Vagina (tissue), 2 donors: ENCODE results near the gene KATNAL1. TPM values are rescaled to one million over a fixed set of nuclear protein-coding genes. Genes with fewer than 3 reads are reported as not detected.

ENCODE experiments used
- DNase-seq, 2 donors: peaks; one replicate each; pipeline ENCODE4 v3.0.0-alpha.2; 2017; ENCODE audit errors: extremely low spot score in 2 of 2
- H3K27ac ChIP-seq: fragments of 200-600 bp; sonication (generic); one replicate; pipeline ENCODE4 v1.5.1; 2019
- H3K27me3 ChIP-seq: fragments of 200-600 bp; sonication (generic); one replicate; pipeline ENCODE4 v1.5.1; 2019
- H3K36me3 ChIP-seq, 2 donors: fragments of 200-600 bp; sonication (generic); one replicate each; pipeline ENCODE4 v1.5.1; 2017 to 2019
- H3K4me1 ChIP-seq: fragments of 200-600 bp; sonication (generic); one replicate; pipeline ENCODE4 v1.5.1; 2019
- H3K4me3 ChIP-seq, 2 donors: fragments of 200-600 bp; sonication (generic); 1 replicate in 1 of 2; 2 replicates in 1 of 2; pipeline ENCODE4 v1.5.1; 2016 to 2019
- H3K9me3 ChIP-seq: fragments of 200-600 bp; sonication (generic); one replicate; pipeline ENCODE4 v1.5.1; 2019
- CTCF ChIP-seq, 3 experiments: fragments of 450-650 bp in 2 of 3; fragments of 200-600 bp in 1 of 3; sonication (generic) in 1 of 3; IDR thresholded peaks; one replicate each; pipeline ENCODE4 v1.5.1; 2017 to 2019; ENCODE audit warnings: antibody characterized with exemption in 3 of 3, mild to moderate bottlenecking in 2 of 3, moderate library complexity in 2 of 3
- POLR2A ChIP-seq, 2 donors: fragments of 450-650 bp; IDR thresholded peaks; one replicate each; pipeline ENCODE4 v1.6.1; 2017; ENCODE audit warnings: antibody characterized with exemption in 2 of 2, mild to moderate bottlenecking in 2 of 2, moderate library complexity in 2 of 2
- POLR2AphosphoS5 ChIP-seq, 2 donors: sonication (generic); formaldehyde crosslinking; IDR thresholded peaks; one replicate each; pipeline ENCODE4 v1.9.0; 2017; ENCODE audit warnings: antibody characterized with exemption in 2 of 2, mild to moderate bottlenecking in 2 of 2, low read depth in 1 of 2; ENCODE audit not compliant: insufficient read depth in 1 of 2
- intact Hi-C: fragments of 100-400 bp; cut with DNase I; formaldehyde crosslinking; loops from one replicate; pipeline ENCODE4 v1.15.1; 2023
- total RNA-seq: library from RNA; depleted of rRNA; stranded (reverse); fragments of >200 nt; gene quantifications from one replicate; pipeline ENCODE4 v1.2.3, GENCODE V29; 2016

Gene KATNAL1
- total RNA-seq, 1 donor from 2014 or later, result 20.6 TPM

DNA sequence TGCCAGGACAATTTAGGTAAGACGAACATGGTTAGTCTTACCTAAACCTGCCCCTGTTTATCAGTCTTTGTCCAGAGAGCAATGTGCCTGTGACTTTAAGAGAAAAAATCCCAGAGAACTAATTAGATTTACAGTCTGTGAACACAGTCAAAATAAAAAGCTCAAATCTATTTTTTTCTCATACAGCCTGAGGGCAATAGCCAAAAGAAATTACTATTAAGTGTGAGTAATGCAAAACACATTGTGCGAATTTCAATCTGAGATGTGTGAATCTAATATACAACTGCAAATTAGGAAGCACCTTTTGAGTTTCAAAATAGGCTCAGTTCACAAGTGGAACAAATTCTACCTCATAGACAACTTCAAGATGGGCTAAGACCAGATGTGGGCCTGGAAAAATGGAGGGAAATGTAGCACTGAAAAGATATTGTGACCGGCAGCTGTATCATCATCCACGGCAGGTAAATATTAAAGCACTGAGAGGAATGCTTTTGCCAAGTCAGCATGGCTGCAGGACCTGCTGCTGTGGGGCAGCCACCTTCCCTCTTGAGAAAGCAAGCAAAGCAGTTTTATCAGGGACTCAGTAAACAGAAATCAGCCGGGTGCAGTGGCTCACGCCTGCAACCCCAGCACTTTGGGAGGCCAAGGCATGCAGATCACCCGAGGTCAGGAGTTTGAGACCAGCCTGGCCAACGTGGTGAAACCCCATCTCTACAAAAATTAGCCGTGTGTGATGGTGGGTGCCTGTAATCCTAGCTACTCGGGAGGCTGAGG lies 114.8 kb downstream of the KATNAL1 start:
- Histone ChIP-seq H3K27ac (no peak overlapping the region), H3K4me1 (peaks cover 12% of the 10 kb centered on the region), H3K9me3 (no peaks in the 10 kb centered on the region), H3K4me3 (no peak overlapping the region), H3K27me3 (no peaks in the 10 kb centered on the region), H3K36me3 (no peaks in the 10 kb centered on the region)
- peak in 1 of 2 donors; percentile 25 for DNase-seq
- TF ChIP-seq POLR2A (IDR thresholded peaks at IDR 0.05), result no peak
- TF ChIP-seq POLR2AphosphoS5 (IDR thresholded peaks at IDR 0.05; ENCODE audit: insufficient read depth in 1 of 2, low read depth in 1 of 2), result no peak
- TF ChIP-seq CTCF (IDR thresholded peaks at IDR 0.05), result no peak
- intact Hi-C loops, result no loop called here

DNA sequence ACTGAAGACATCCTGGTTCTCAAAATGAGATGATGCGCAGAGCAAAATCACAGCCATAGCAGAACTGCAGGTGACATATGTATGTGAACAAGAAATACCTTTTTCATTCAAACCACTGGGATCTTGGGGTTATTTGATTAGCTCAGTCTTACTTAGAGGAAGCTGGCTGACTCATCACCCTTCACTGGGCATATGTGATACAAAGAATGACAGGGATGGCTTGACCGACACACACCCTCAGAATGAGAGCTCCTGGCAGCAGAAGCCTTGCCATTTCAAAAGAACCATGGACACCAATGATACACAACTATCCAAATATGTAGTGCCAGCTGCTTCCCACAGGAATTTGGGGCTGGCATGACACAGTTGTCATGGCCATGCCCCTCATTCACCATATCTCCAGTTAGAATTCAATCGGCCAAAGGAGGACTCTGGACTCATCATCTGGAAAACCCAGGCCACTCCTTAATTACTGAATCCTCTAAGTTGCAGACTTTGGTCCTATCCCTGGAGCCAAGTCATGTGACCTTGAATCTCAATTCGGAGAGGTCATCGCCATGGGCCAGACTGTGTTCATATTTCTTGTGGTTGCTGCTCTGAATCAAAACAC lies 115.8 kb downstream of the KATNAL1 start:
- intact Hi-C loops, result no loop called here
- H3K36me3 ChIP-seq, result no peaks in the 10 kb centered on the region
- no peak overlapping the region for H3K4me3 ChIP-seq
- H3K27ac ChIP-seq, result no peak overlapping the region
- no peaks in the 10 kb centered on the region for H3K27me3 ChIP-seq
- TF ChIP-seq POLR2A (IDR thresholded peaks at IDR 0.05) (no peak), CTCF (IDR thresholded peaks at IDR 0.05) (no peak), POLR2AphosphoS5 (IDR thresholded peaks at IDR 0.05; ENCODE audit: insufficient read depth in 1 of 2, low read depth in 1 of 2) (no peak)
- DNase-seq, result peak in 1 of 2 donors; percentile 37
- peaks cover 19% of the 10 kb centered on the region for H3K4me1 ChIP-seq
- no peaks in the 10 kb centered on the region for H3K9me3 ChIP-seq

DNA sequence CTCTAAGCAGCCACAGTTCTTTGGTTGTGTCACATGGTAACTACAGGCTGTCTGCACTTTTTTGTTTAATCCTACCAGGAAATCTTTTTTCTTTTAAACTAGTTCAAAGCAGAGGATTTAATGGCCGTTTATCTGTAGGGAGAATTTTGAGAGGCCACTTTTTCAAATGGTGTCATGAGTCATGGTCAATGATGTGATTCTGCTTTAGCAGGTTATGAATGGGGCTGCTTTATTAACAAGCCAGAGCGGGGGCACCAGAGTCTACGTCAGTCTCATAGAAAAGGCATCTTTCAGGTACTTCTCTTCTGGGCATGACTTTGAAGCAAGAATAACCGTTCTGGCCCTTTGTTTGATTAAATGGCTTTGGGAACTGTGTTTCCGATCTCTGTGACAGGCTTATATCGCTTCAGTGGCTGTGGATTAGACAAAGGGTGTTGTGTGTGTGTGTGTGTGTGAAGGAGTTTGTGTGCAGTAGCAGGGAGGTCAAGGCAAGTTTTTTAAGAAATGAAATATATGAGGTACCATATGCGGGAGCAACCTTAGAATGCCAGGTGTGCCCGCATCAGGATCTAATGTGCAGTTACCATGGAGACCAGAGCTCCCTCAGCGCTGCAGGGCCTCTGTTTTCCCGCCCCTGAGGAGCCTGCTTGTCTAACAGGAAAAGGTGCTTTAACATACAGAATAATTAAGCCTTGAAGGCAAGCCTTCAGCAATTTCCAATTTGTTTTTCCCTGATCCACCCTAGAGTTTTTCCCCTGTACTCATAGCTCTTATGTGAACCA lies 120.5 kb downstream of the KATNAL1 start:
- Histone ChIP-seq H3K27ac (peak overlapping the region; percentile 60), H3K4me1 (peaks cover 24% of the 10 kb centered on the region), H3K27me3 (no peaks in the 10 kb centered on the region), H3K36me3 (no peaks in the 10 kb centered on the region), H3K4me3 (no peak overlapping the region), H3K9me3 (no peaks in the 10 kb centered on the region)
- DNase-seq, result peak in 1 of 2 donors; percentile 67
- intact Hi-C loops, result no loop called here
- TF ChIP-seq CTCF (IDR thresholded peaks at IDR 0.05) (no peak), POLR2A (IDR thresholded peaks at IDR 0.05) (no peak), POLR2AphosphoS5 (IDR thresholded peaks at IDR 0.05; ENCODE audit: insufficient read depth in 1 of 2, low read depth in 1 of 2) (no peak)

- Histone ChIP-seq H3K4me3 (no peak overlapping the region), H3K9me3 (no peaks in the 10 kb centered on the region), H3K36me3 (no peaks in the 10 kb centered on the region), H3K4me1 (peaks cover 16% of the 10 kb centered on the region), H3K27me3 (no peaks in the 10 kb centered on the region), H3K27ac (no peak overlapping the region)
- TF ChIP-seq CTCF (IDR thresholded peaks at IDR 0.05), result no peak
- no peak for TF ChIP-seq POLR2A (IDR thresholded peaks at IDR 0.05)
- no peak for TF ChIP-seq POLR2AphosphoS5 (IDR thresholded peaks at IDR 0.05; ENCODE audit: insufficient read depth in 1 of 2, low read depth in 1 of 2)
- DNase-seq, result peak in 1 of 2 donors; percentile 12
- intact Hi-C loops, result no loop called here
These were observed 125.3 kb downstream of the KATNAL1 start for GRCh38 chr13:30181888-30182651.
